ENCODE data around the gene NRL.

NRL gene

GRCh38 chr14:24076302-24076601 lies 38.5 kb downstream of the NRL start:
- H3K9ac ChIP-seq (ENCODE audit: low read length) = no peak overlapping the region
- peaks cover 25% of the 10 kb centered on the region for H3K4me1 ChIP-seq (ENCODE audit: low read length)
- TF ChIP-seq, protein P1, sequence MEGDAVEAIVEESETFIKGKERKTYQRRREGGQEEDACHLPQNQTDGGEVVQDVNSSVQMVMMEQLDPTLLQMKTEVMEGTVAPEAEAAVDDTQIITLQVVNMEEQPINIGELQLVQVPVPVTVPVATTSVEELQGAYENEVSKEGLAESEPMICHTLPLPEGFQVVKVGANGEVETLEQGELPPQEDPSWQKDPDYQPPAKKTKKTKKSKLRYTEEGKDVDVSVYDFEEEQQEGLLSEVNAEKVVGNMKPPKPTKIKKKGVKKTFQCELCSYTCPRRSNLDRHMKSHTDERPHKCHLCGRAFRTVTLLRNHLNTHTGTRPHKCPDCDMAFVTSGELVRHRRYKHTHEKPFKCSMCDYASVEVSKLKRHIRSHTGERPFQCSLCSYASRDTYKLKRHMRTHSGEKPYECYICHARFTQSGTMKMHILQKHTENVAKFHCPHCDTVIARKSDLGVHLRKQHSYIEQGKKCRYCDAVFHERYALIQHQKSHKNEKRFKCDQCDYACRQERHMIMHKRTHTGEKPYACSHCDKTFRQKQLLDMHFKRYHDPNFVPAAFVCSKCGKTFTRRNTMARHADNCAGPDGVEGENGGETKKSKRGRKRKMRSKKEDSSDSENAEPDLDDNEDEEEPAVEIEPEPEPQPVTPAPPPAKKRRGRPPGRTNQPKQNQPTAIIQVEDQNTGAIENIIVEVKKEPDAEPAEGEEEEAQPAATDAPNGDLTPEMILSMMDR (IDR thresholded peaks at IDR 0.05; ENCODE audit: low read depth, low read length) = no peak
- TF ChIP-seq EZH2phosphoT487 (IDR thresholded peaks at IDR 0.05; ENCODE audit: low read depth) = no peak
- H3K9me3 ChIP-seq (ENCODE audit: insufficient read depth, low read length) = no peaks in the 10 kb centered on the region
- H3K79me2 ChIP-seq (ENCODE audit: low read length) = no peaks in the 10 kb centered on the region
- no peaks in the 10 kb centered on the region for H4K20me1 ChIP-seq (ENCODE audit: insufficient read depth, low read length)
- no peak overlapping the region for H3K27ac ChIP-seq (ENCODE audit: low read length)
- H3K4me2 ChIP-seq (ENCODE audit: low read length) = no peak overlapping the region
- no peaks in the 10 kb centered on the region for H3K36me3 ChIP-seq (replicated peaks; ENCODE audit: low read depth, low read length)
- no peaks in the 10 kb centered on the region for H3K27me3 ChIP-seq (ENCODE audit: low read depth, low read length)
- no peak overlapping the region for H2AFZ ChIP-seq (ENCODE audit: low read depth, low read length)
- H3K4me3 ChIP-seq (ENCODE audit: low read length) = no peak overlapping the region

DNA sequence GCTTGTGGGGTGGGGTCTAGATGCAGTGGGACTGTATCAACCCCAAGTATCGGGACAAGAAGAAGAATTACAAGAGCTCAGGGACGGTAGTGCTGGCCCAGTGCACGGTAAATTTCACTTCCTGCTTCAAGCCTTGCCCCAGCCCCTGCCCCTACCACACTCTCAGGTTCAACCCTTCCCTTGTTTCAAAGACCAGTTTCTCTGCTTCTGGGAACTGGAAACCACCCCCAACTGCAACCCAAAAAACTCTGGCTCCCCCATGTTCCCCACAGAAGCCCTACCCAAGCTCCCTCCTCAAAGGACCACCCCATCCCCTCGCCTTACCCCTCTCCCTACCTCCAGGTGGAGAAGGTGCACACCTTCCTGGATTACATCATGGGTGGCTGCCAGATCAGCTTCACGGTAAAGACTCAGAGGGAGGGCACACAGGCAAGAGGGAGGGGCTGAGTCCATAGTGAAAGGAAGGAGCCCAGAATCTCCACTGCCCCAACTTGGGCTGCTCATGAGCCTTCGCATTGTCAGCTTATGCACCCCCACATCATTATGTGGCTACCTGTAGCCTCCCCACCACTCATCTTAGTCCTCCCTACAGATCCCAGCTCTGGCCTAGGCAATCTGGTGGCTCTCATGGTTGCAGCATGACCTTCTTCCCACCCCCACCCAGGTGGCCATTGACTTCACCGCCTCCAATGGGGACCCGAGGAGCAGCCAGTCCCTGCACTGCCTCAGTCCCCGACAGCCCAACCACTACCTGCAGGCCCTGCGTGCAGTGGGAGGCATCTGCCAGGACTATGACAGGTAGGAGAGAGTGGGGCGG lies 39.1 kb downstream of the NRL start:
- no peak for TF ChIP-seq EZH2phosphoT487 (IDR thresholded peaks at IDR 0.05; ENCODE audit: low read depth)
- TF ChIP-seq, protein P1 (IDR thresholded peaks at IDR 0.05; ENCODE audit: low read depth, low read length) = no peak
- no peak overlapping the region for H3K27ac ChIP-seq (ENCODE audit: low read length)
- no peaks in the 10 kb centered on the region for H3K36me3 ChIP-seq (replicated peaks; ENCODE audit: low read depth, low read length)
- H3K4me2 ChIP-seq (ENCODE audit: low read length) = peak overlapping the region; percentile 69
- peak overlapping the region; percentile 49 for H3K4me3 ChIP-seq (ENCODE audit: low read length)
- peak overlapping the region; percentile 31; the same call in 1 of the 2 replicates for H3K9ac ChIP-seq (ENCODE audit: low read length)
- no peaks in the 10 kb centered on the region for H3K27me3 ChIP-seq (ENCODE audit: low read depth, low read length)
- peaks cover 23% of the 10 kb centered on the region for H3K4me1 ChIP-seq (ENCODE audit: low read length)
- no peaks in the 10 kb centered on the region for H3K79me2 ChIP-seq (ENCODE audit: low read length)
- no peaks in the 10 kb centered on the region for H4K20me1 ChIP-seq (ENCODE audit: insufficient read depth, low read length)
- peak overlapping the region; percentile 22; the same call in 1 of the 2 replicates for H2AFZ ChIP-seq (ENCODE audit: low read depth, low read length)
- H3K9me3 ChIP-seq (ENCODE audit: insufficient read depth, low read length) = no peaks in the 10 kb centered on the region

DNA sequence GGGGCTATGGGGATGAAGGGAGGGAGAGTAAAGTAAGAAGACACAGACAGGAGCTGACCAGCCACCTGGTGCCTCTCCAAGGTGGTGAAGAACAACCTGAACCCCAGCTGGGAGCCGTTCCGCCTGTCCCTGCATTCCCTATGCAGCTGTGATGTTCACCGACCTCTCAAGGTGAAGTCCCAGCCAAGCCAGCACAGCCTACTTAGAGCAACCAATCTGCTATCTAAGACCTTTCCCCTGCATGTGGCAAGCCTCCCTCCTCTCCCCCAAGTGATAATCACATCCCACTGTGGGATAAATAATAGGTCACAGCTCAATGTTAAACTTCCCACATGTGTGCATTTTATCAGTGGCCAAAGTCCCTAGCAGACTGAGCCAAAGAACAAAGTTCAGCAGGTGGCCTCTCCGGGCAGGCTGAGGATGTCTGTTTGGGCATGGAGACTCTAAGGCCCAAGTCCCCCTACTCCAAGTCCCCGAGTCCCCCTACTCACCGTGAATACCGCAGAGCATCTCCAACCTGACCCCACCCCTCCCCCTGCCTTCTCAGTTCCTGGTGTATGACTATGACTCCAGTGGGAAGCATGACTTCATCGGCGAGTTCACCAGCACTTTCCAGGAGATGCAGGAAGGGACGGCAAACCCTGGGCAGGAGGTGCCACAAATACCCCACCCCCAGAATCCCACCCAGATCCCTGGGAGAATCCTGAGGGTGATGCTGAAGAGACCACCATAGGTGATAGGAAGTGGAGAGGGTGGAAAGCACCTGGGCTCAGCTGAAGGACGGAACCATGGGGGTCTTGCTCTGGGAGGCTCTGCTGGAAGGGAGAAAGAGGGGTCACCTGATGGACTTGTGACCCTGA lies 39.9 kb downstream of the NRL start:
- Histone ChIP-seq H3K9me3 (ENCODE audit: insufficient read depth, low read length) (no peaks in the 10 kb centered on the region), H3K36me3 (replicated peaks; ENCODE audit: low read depth, low read length) (no peaks in the 10 kb centered on the region), H3K27me3 (ENCODE audit: low read depth, low read length) (no peaks in the 10 kb centered on the region), H3K4me1 (ENCODE audit: low read length) (peaks cover 15% of the 10 kb centered on the region), H3K4me3 (ENCODE audit: low read length) (peak overlapping the region; percentile 49), H2AFZ (ENCODE audit: low read depth, low read length) (peak overlapping the region; percentile 22; the same call in 1 of the 2 replicates), H3K79me2 (ENCODE audit: low read length) (no peaks in the 10 kb centered on the region), H3K4me2 (ENCODE audit: low read length) (peak overlapping the region; percentile 69), H4K20me1 (ENCODE audit: insufficient read depth, low read length) (no peaks in the 10 kb centered on the region), H3K9ac (ENCODE audit: low read length) (no peak overlapping the region), H3K27ac (ENCODE audit: low read length) (no peak overlapping the region)
- TF ChIP-seq EZH2phosphoT487 (IDR thresholded peaks at IDR 0.05; ENCODE audit: low read depth) = no peak
- TF ChIP-seq, protein P1 (IDR thresholded peaks at IDR 0.05; ENCODE audit: low read depth, low read length) = no peak
